Heart right ventricle (tissue), 16 donors: ENCODE data around the gene PRMT7. TPM values are rescaled to one million over a fixed set of nuclear protein-coding genes. Genes with fewer than 3 reads are reported as not detected.

Experiments used
- ATAC-seq, 8 donors: fragments of 200-7000 bp; cut with Tn5 transposase; one replicate each; pipeline ENCODE4 v1.9.1; 2020; ENCODE audit warnings: mild to moderate bottlenecking in 8 of 8, moderate library complexity in 8 of 8, moderate number of reproducible peaks in 1 of 8
- DNase-seq, 2 donors: peaks; one replicate each; pipeline ENCODE4 v3.0.0-alpha.2; 2020
- H3K27ac ChIP-seq, 10 donors: fragments of 200-600 bp; sonication (generic) in 2 of 10; one replicate each; pipeline versions ENCODE4 v1.5.0 to v1.8.0; 2020 to 2022; ENCODE audit warnings: mild to moderate bottlenecking in 3 of 10
- H3K27me3 ChIP-seq, 7 donors: fragments of 200-600 bp; one replicate each; pipeline ENCODE4 v1.8.0; 2021 to 2022; ENCODE audit warnings: mild to moderate bottlenecking in 2 of 7
- H3K36me3 ChIP-seq, 9 donors: fragments of 200-600 bp; sonication (generic) in 1 of 9; one replicate each; pipeline versions ENCODE4 v1.5.0 to v1.8.0; 2020 to 2022; ENCODE audit warnings: mild to moderate bottlenecking in 2 of 9
- H3K4me1 ChIP-seq, 9 donors: fragments of 200-600 bp; sonication (generic) in 1 of 9; one replicate each; pipeline versions ENCODE4 v1.5.0 to v1.8.0; 2020 to 2022; ENCODE audit warnings: mild to moderate bottlenecking in 4 of 9
- H3K4me3 ChIP-seq, 10 donors: fragments of 200-600 bp; sonication (generic) in 2 of 10; one replicate each; pipeline versions ENCODE4 v1.5.0 to v1.8.0; 2020 to 2022; ENCODE audit warnings: mild to moderate bottlenecking in 7 of 10, moderate library complexity in 2 of 10
- H3K9me3 ChIP-seq, 11 donors: fragments of 200-600 bp in 10 of 11; sonication (generic) in 2 of 11; one replicate each; pipeline versions ENCODE4 v1.5.0 to v1.8.0; 2013 to 2022; ENCODE audit warnings: mild to moderate bottlenecking in 2 of 11, control low read depth in 1 of 11, moderate library complexity in 1 of 11
- CTCF ChIP-seq, 9 donors: fragments of 200-600 bp; sonication (generic) in 2 of 9; IDR thresholded peaks; one replicate each; pipeline versions ENCODE4 v1.5.0 to v1.8.0; 2021 to 2022; ENCODE audit warnings: antibody characterized with exemption in 9 of 9, mild to moderate bottlenecking in 5 of 9, moderate library complexity in 1 of 9
- WGBS, 2 donors: extraction: QIAGEN DNeasy Blood & Tissue Kit; methylation state at CpG; one replicate each; pipeline ENCODE4 v1.1.7; 2013; ENCODE audit warnings: inconsistent platforms in 1 of 2; 5-methylcytosine and 5-hydroxymethylcytosine counted together
- intact Hi-C, 10 donors: fragments of 100-400 bp; cut with DNase I; formaldehyde crosslinking; loops; one replicate each; pipeline versions ENCODE4 v1.11.1 to v1.14.2; 2022
- polyA plus RNA-seq, 2 donors: library from polyadenylated mRNA; stranded (reverse); fragments of 200-250 nt; gene quantifications; one replicate each; pipeline ENCODE4 v1.2.3, GENCODE V29; 2013
- total RNA-seq, 10 donors: library from RNA; stranded (reverse); fragmentation: NEBNext Ultra II Directional in 3 of 10; extraction: Animal tissue kit (Norgen Biotek cat#: 25700) in 3 of 10; gene quantifications; one replicate each; pipeline versions ENCODE4 v1.2.1 to v1.2.4, GENCODE V29; 2021 to 2023
- donor health status: Arrhythmogenic right ventricular cardiomyopathy.
- donor health status: ischemic (EF 13 %, LVEDD 7.1; RV severe dilation, severe dysfunction).
- donor health status: healthy with polysubstance abuse.
- donor health status: DM: no; HTN: yes; CAD: no.
- donor health status: DM: no; HTN: no; CAD: no.
- donor health status: ischemic (EF 25% LVEDD 6.9; RV normal size, moderate dysfunction).
- donor health status: ischemic (EF 25% LVEDD 5.7; RV mildly dilated, moderate dysfunction).
- donor health status: healthy.
- donor health status: DM: yes; HTN: yes; CAD: no.
- donor health status: Ischemic cardiomyopathy.
- donor health status: ischemic (EF 35%, LVEDD 5.7; RV mildly dilated, moderate dysfunction).
- donor health status: nonischemic (EF 11% LVEDD 7.7; RV severe dilation, severe dysfunction).
- donor health status: DM: yes; HTN: yes; CAD: no.
- donor health status: PGD.
- donor health status: ischemic (EF 29% LVEDD 5.4; RV normal size, mild dysfunction).
- donor health status: nonischemic (EF 23%, LVEDD 6.1; RV moderate dilation, normal function).

The PRMT7 gene
- total and polyA plus RNA-seq, 12 donors: 18.1 to 57.8 (median 30.7) TPM

DNA sequence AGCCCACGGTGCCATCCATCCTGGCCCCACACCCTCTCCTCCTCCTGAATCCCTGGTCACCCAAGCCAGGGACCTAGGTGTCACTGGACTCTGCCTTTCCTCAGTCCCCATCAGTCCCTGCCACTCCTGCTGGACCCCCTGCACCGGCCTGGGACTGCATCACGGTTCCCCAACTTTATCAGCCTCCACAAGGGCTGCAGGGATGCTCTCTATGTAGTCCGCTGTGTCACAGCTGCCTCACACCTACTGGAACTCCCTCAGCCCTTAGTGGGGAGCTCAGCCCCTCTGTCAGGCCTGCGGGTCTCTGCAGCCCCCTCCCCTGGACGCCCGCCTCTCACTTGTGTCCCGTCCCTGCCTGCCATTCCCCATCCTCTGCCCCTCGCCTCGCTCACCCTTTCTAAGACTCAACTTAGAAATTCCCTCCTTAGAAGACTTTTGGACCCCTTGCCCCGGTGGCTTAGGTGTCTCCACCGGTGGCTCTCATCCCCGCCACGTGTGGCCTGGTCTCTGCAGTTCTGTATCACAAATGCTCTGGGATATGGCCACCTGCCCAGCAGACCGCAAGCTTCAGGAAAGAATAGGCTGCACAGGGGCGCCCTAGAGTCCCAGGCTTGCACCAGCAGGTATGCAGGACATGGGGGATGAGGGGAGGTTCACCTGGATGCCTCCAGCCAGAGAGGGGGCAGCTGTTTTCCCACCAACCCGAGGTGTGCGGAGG lies 62.9 kb downstream of the PRMT7 start:
- DNase-seq: no peak
- WGBS, 2 donors: 74 to 77% methylated on average over 18 of the region's 18 CpGs
- Histone ChIP-seq H3K9me3 (no peaks in the 10 kb centered on the region), H3K4me3 (no peak overlapping the region), H3K36me3 (no peaks in the 10 kb centered on the region), H3K4me1 (peaks cover 0 to 14% (median 0%) of the 10 kb centered on the region in 9 donors), H3K27me3 (no peaks in the 10 kb centered on the region), H3K27ac (no peak overlapping the region)
- no peak for TF ChIP-seq CTCF (IDR thresholded peaks at IDR 0.05)
- ATAC-seq: peak in 2 of 8 donors; percentile 7 to 12
- intact Hi-C loops: loop anchor here in 1 of 10 donors (5.0 kb wide), 1 partner anchor 134 kb away; no protein-coding TSS in a partner anchor

DNA sequence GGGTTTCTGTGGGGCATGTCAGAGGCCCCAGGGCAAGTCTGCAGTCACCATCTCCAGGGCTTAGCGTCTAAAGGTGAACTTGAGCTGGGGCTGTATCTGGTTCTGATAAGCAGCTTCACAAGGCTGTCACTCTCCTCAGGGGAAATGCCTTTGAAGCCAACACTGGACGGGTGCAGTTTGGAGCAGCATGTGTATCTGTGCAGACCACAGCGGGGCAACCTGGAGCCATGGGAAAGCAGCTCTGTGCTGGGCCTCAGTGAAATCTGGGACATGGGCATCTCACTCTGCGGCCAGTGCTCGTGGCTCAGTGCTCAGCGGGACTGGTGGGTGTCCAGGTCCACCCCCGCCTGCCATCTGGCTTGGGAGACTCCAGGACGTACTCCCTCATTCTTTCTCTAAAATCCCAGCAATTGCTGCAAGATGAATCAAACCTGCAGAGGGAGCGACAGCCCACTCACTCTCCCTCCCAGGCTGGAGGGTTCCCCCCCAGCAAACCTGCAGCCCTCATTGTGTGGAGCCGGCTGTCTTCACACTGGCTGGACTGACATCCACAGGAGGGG lies 63.5 kb downstream of the PRMT7 start:
- ATAC-seq: peak in 3 of 8 donors; percentile 5 to 23 (median 8)
- intact Hi-C loops: loop anchor here in 1 of 10 donors (5.0 kb wide), 1 partner anchor 133 kb away; no protein-coding TSS in a partner anchor
- Histone ChIP-seq H3K4me1 (peaks cover 0 to 11% (median 0%) of the 10 kb centered on the region in 9 donors), H3K27ac (no peak overlapping the region), H3K9me3 (no peaks in the 10 kb centered on the region), H3K4me3 (no peak overlapping the region), H3K36me3 (no peaks in the 10 kb centered on the region), H3K27me3 (no peaks in the 10 kb centered on the region)
- no peak for DNase-seq
- TF ChIP-seq CTCF (IDR thresholded peaks at IDR 0.05): no peak
- WGBS, 2 donors: 58 to 66% methylated on average over 10 of the region's 10 CpGs

- whole genome bisulfite sequencing, 2 donors: 84 to 85% methylated on average over 9 of the region's 9 CpGs
- no peak for TF ChIP-seq CTCF (IDR thresholded peaks at IDR 0.05)
- no peak overlapping the region for H3K4me3 ChIP-seq
- no peaks in the 10 kb centered on the region for H3K9me3 ChIP-seq
- H3K4me1 ChIP-seq: peaks cover 0 to 3% (median 0%) of the 10 kb centered on the region in 9 donors
- intact Hi-C loops: loop anchor here in 1 of 10 donors (5.0 kb wide), 1 partner anchor 132 kb away; no protein-coding TSS in a partner anchor
- no peak overlapping the region for H3K27ac ChIP-seq
- H3K36me3 ChIP-seq: no peaks in the 10 kb centered on the region
- no peaks in the 10 kb centered on the region for H3K27me3 ChIP-seq
- no peak for DNase-seq
- no peak for ATAC-seq
Observed at GRCh38 chr16:68374961-68375660, 64.3 kb downstream of the PRMT7 start.

GRCh38 chr16:68375801-68376536 lies 65.2 kb downstream of the PRMT7 start:
- intact Hi-C loops: no loop called here
- H3K9me3 ChIP-seq: no peaks in the 10 kb centered on the region
- H3K27ac ChIP-seq: no peak overlapping the region
- no peak overlapping the region for H3K4me3 ChIP-seq
- no peaks in the 10 kb centered on the region for H3K27me3 ChIP-seq
- DNase-seq: no peak
- TF ChIP-seq CTCF (IDR thresholded peaks at IDR 0.05): no peak
- 94% methylated on average over 11 of the region's 11 CpGs for WGBS, 2 donors
- H3K36me3 ChIP-seq: no peaks in the 10 kb centered on the region
- H3K4me1 ChIP-seq: no peaks in the 10 kb centered on the region
- ATAC-seq: no peak
